ENCODE data around the gene ARHGAP26. TPM values are rescaled to one million over a fixed set of nuclear protein-coding genes. Genes with fewer than 3 reads are reported as not detected.

ARHGAP26 gene
- total RNA-seq, 1 experiment from 2014 or later: 39.8 TPM

DNA sequence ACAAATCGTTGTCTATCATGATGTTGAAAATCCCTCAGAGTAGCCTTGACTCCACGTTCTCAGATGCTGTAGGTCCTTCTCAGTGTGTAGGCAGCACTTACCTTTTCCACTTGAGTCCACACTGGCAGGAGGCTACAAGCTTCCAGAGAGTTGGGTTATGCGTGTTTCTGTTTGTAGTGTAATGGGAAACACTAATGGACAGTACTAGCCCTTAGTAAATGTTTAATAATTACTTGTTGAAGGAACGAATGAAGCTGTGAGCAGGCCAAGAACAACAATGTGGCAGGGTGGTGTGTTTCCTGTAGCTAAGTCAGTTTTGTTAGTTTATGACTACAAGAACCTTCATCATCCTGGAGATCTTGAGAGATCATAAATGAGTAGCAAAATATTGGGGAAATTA lies 83.5 kb downstream of the ARHGAP26 start:
- no peak for DNase-seq
- Histone ChIP-seq H3K9ac (ENCODE audit: low read length) (no peak overlapping the region), H4K20me1 (ENCODE audit: insufficient read depth, low read depth, low read length) (peaks cover 11% of the 10 kb centered on the region), H3K4me2 (ENCODE audit: low read depth, low read length, poor library complexity, severe bottlenecking) (no peak overlapping the region), H3K27ac (ENCODE audit: low read length) (no peak overlapping the region), H2AFZ (ENCODE audit: low read length) (no peak overlapping the region), H3K9me2 (replicated peaks; ENCODE audit: insufficient read depth, low read length) (no peaks in the 10 kb centered on the region), H3K4me1 (ENCODE audit: low read length) (no peaks in the 10 kb centered on the region), H3K79me2 (ENCODE audit: low read length) (no peaks in the 10 kb centered on the region), H3K27me3 (ENCODE audit: low read length) (no peaks in the 10 kb centered on the region), H3K9me3 (ENCODE audit: low read length) (no peaks in the 10 kb centered on the region), H3K4me3 (ENCODE audit: low read length) (no peak overlapping the region), H3K36me3 (ENCODE audit: insufficient read depth, low read length) (no peaks in the 10 kb centered on the region)

DNA sequence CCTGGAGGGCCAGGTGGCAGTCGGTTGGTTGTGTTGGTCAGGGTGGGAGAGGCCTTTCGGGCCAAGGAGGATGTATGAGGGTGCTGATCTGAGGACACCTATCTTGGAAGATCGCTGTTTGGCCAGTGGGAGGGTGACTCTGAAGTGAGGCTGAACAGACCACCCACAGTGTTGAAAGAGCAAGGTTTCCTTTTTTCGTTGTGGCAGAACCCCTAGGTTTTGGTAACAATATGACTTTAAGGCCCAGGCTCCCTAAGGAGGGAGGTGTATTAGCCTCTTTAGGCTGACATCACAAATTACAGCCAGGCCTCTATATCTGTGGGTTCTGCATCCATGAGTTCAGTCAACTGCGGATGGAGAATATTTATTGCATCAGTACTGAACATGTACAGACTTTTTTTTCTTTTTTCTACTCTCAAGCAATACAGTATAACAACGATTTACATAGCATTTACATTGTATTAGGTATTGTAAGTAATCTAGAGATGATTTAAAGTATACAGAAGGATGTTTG lies 86.1 kb downstream of the ARHGAP26 start:
- no peaks in the 10 kb centered on the region for H3K9me3 ChIP-seq (ENCODE audit: low read length)
- H3K9me2 ChIP-seq (replicated peaks; ENCODE audit: insufficient read depth, low read length): no peaks in the 10 kb centered on the region
- H2AFZ ChIP-seq (ENCODE audit: low read length): no peak overlapping the region
- no peaks in the 10 kb centered on the region for H3K27me3 ChIP-seq (ENCODE audit: low read length)
- no peak overlapping the region for H3K4me3 ChIP-seq (ENCODE audit: low read length)
- peaks cover 5% of the 10 kb centered on the region; the same call in 1 of the 2 replicates for H4K20me1 ChIP-seq (ENCODE audit: insufficient read depth, low read depth, low read length)
- H3K79me2 ChIP-seq (ENCODE audit: low read length): no peaks in the 10 kb centered on the region
- H3K4me2 ChIP-seq (ENCODE audit: low read depth, low read length, poor library complexity, severe bottlenecking): no peak overlapping the region
- DNase-seq: no peak
- H3K4me1 ChIP-seq (ENCODE audit: low read length): no peaks in the 10 kb centered on the region
- H3K36me3 ChIP-seq (ENCODE audit: insufficient read depth, low read length): no peaks in the 10 kb centered on the region
- no peak overlapping the region for H3K9ac ChIP-seq (ENCODE audit: low read length)
- no peak overlapping the region for H3K27ac ChIP-seq (ENCODE audit: low read length)

DNA sequence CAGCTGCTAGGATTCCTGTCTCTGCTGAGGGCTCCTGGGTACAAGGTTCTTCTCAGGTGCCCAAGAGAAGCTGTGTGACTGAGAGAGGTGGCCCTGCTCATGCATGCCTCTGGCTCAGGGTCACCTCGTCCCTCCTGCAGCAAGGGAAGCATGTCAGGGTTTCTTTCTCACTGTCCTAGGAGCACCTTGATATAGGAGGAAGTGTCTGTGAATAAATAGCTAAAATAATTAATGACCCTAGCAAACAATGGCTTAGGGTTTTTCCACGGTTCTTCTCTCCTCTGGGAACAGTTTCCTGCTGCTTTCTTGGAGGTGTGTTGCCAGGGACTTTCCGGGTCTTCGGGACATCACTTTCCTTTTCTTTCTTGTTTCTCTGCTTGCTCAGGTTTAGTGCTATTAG lies 87.2 kb downstream of the ARHGAP26 start:
- H3K27ac ChIP-seq (ENCODE audit: low read length): no peak overlapping the region
- no peak overlapping the region for H3K4me2 ChIP-seq (ENCODE audit: low read depth, low read length, poor library complexity, severe bottlenecking)
- no peak for DNase-seq

DNA sequence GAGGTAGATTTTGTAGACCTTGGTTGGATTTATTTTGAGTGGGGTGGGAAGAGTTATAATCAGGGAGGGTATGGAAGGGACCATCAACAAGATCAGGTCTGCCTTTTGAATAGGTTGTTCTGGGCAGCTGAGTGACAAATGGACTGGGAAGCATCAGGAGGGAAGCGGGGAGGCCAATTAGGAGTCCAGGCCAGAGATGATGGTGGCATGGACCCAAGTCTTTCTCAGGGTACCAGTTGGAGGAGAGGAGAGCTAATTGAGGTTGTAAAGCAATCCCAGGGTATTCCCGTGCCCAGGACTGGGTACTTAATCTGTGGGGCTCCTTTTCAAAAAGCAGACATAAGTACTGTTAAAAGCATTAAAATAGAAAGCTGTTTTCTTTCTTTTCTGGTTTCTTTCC lies 88.9 kb downstream of the ARHGAP26 start:
- DNase-seq: no peak

More for the DNA sequence above, 87.2 kb downstream of the ARHGAP26 start:
- no peaks in the 10 kb centered on the region for H3K79me2 ChIP-seq (ENCODE audit: low read length)
- H3K4me3 ChIP-seq (ENCODE audit: low read length): no peak overlapping the region
- no peaks in the 10 kb centered on the region for H3K9me2 ChIP-seq (replicated peaks; ENCODE audit: insufficient read depth, low read length)
- H3K9me3 ChIP-seq (ENCODE audit: low read length): no peaks in the 10 kb centered on the region
- H3K9ac ChIP-seq (ENCODE audit: low read length): no peak overlapping the region
- no peak overlapping the region for H2AFZ ChIP-seq (ENCODE audit: low read length)
- H3K36me3 ChIP-seq (ENCODE audit: insufficient read depth, low read length): no peaks in the 10 kb centered on the region
- peaks cover 5% of the 10 kb centered on the region; the same call in 1 of the 2 replicates for H4K20me1 ChIP-seq (ENCODE audit: insufficient read depth, low read depth, low read length)
- no peaks in the 10 kb centered on the region for H3K4me1 ChIP-seq (ENCODE audit: low read length)
- no peaks in the 10 kb centered on the region for H3K27me3 ChIP-seq (ENCODE audit: low read length)

DNA sequence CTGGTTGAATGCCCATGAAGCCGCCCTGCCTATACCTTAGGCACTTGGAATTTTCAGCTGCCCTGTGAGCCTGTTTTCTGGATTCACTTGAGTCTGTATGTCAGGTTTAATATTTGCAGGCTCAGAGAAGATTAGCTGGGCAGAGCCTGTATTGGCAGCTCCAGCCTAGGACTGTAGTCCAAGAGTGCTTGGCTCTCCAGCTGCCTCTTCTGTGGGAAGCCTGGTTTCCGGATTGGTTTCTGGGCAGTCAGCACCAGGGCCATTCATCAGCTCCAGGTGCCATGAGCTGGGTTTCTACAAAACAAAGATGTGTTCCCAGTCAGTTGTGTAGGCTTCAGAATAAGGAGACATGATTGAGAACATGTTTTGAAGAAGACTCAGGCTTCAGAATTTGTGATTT lies 90.1 kb downstream of the ARHGAP26 start:
- no peak overlapping the region for H3K9ac ChIP-seq (ENCODE audit: low read length)
- no peaks in the 10 kb centered on the region for H3K79me2 ChIP-seq (ENCODE audit: low read length)
- no peaks in the 10 kb centered on the region for H3K27me3 ChIP-seq (ENCODE audit: low read length)
- H4K20me1 ChIP-seq (ENCODE audit: insufficient read depth, low read depth, low read length): peaks cover 7% of the 10 kb centered on the region; the same call in 1 of the 2 replicates
- H2AFZ ChIP-seq (ENCODE audit: low read length): no peak overlapping the region
- no peaks in the 10 kb centered on the region for H3K9me2 ChIP-seq (replicated peaks; ENCODE audit: insufficient read depth, low read length)
- no peak overlapping the region for H3K27ac ChIP-seq (ENCODE audit: low read length)
- no peak for DNase-seq
- H3K4me2 ChIP-seq (ENCODE audit: low read depth, low read length, poor library complexity, severe bottlenecking): no peak overlapping the region
- H3K4me1 ChIP-seq (ENCODE audit: low read length): no peaks in the 10 kb centered on the region
- no peaks in the 10 kb centered on the region for H3K36me3 ChIP-seq (ENCODE audit: insufficient read depth, low read length)
- H3K9me3 ChIP-seq (ENCODE audit: low read length): no peaks in the 10 kb centered on the region
- H3K4me3 ChIP-seq (ENCODE audit: low read length): no peak overlapping the region

More for the DNA sequence above, 88.9 kb downstream of the ARHGAP26 start:
- Histone ChIP-seq H2AFZ (ENCODE audit: low read length) (no peak overlapping the region), H3K9ac (ENCODE audit: low read length) (no peak overlapping the region), H3K27me3 (ENCODE audit: low read length) (no peaks in the 10 kb centered on the region), H3K4me3 (ENCODE audit: low read length) (no peak overlapping the region), H3K79me2 (ENCODE audit: low read length) (no peaks in the 10 kb centered on the region), H3K9me2 (replicated peaks; ENCODE audit: insufficient read depth, low read length) (no peaks in the 10 kb centered on the region), H3K4me1 (ENCODE audit: low read length) (no peaks in the 10 kb centered on the region), H3K4me2 (ENCODE audit: low read depth, low read length, poor library complexity, severe bottlenecking) (no peak overlapping the region), H3K36me3 (ENCODE audit: insufficient read depth, low read length) (no peaks in the 10 kb centered on the region), H3K27ac (ENCODE audit: low read length) (no peak overlapping the region), H4K20me1 (ENCODE audit: insufficient read depth, low read depth, low read length) (peaks cover 6% of the 10 kb centered on the region; the same call in 1 of the 2 replicates), H3K9me3 (ENCODE audit: low read length) (no peaks in the 10 kb centered on the region)

DNA sequence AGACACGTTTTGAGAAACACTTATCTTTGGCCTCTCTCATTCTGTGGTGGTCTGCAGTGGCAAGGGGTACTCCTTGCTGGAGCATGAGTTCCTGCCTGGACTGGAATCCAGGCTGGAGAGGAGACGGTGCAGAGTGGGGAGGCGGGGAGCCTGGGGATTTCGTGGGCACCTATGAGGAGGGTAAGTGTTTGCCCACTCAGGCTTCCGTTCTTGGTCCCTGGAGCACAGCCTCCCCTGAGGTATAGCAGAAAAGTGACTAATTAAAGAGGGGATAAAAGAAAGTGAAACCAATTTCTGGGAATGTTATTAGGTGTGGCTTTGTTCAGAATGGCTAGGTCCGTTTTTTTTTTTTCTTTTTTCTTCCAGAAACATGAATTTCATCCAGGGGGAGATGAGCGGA lies 90.8 kb downstream of the ARHGAP26 start:
- Histone ChIP-seq H3K9ac (ENCODE audit: low read length) (no peak overlapping the region), H2AFZ (ENCODE audit: low read length) (no peak overlapping the region), H3K9me3 (ENCODE audit: low read length) (no peaks in the 10 kb centered on the region), H3K79me2 (ENCODE audit: low read length) (no peaks in the 10 kb centered on the region), H4K20me1 (ENCODE audit: insufficient read depth, low read depth, low read length) (peaks cover 7% of the 10 kb centered on the region; the same call in 1 of the 2 replicates), H3K36me3 (ENCODE audit: insufficient read depth, low read length) (no peaks in the 10 kb centered on the region), H3K4me1 (ENCODE audit: low read length) (no peaks in the 10 kb centered on the region), H3K4me2 (ENCODE audit: low read depth, low read length, poor library complexity, severe bottlenecking) (no peak overlapping the region), H3K9me2 (replicated peaks; ENCODE audit: insufficient read depth, low read length) (no peaks in the 10 kb centered on the region), H3K27ac (ENCODE audit: low read length) (no peak overlapping the region), H3K4me3 (ENCODE audit: low read length) (no peak overlapping the region), H3K27me3 (ENCODE audit: low read length) (no peaks in the 10 kb centered on the region)
- no peak for DNase-seq

DNA sequence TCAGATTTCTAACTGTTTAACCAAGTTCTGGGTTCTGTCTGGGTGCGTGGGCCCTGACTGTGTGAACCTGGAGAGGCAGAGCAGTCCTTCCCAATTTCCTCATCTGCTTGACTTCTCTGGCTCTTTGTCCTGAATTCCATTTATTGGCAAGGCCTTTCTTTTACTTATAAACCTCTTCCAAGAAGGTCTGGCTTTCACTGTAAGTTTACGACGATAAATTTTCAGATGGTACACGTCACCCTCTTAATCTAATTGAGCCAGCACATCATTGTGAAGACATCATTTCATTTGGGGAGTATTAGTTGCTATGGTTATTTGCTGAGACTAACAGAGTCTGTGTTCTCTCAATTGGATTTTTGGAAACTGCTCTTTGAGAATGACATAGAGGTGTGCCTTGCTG lies 92.4 kb downstream of the ARHGAP26 start:
- DNase-seq: no peak
- no peaks in the 10 kb centered on the region for H3K79me2 ChIP-seq (ENCODE audit: low read length)
- no peaks in the 10 kb centered on the region for H3K27me3 ChIP-seq (ENCODE audit: low read length)
- no peaks in the 10 kb centered on the region for H3K36me3 ChIP-seq (ENCODE audit: insufficient read depth, low read length)
- H3K4me2 ChIP-seq (ENCODE audit: low read depth, low read length, poor library complexity, severe bottlenecking): no peak overlapping the region
- H3K9me3 ChIP-seq (ENCODE audit: low read length): no peaks in the 10 kb centered on the region
- no peak overlapping the region for H3K27ac ChIP-seq (ENCODE audit: low read length)
- H2AFZ ChIP-seq (ENCODE audit: low read length): no peak overlapping the region
- H3K9me2 ChIP-seq (replicated peaks; ENCODE audit: insufficient read depth, low read length): no peaks in the 10 kb centered on the region
- no peaks in the 10 kb centered on the region for H3K4me1 ChIP-seq (ENCODE audit: low read length)
- no peak overlapping the region for H3K4me3 ChIP-seq (ENCODE audit: low read length)
- 0 out of 2 replicates have a peak, but pooled peaks cover 2% of the 10 kb centered on the region for H4K20me1 ChIP-seq (ENCODE audit: insufficient read depth, low read depth, low read length)
- H3K9ac ChIP-seq (ENCODE audit: low read length): no peak overlapping the region

DNA sequence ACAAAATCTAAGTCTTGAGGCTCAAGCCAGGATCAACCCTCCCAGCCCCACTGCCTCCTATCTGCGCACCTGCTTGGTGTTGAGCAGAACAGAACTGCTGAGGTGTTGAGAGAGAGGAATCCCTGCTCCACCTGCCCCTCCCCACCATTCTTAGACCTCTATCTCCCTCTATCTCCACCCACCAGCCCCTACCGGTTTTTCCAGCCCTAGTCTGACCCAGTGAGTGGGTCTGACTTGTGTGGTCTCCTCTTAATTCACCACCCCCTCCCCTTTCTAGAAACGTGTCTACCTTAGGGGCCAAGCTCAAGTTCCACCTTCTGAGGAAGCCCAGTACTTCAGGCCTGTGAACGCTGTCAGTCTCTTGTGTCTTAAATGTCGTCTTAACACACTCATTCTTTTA lies 93.7 kb downstream of the ARHGAP26 start:
- DNase-seq: no peak

More for the DNA sequence above, 93.7 kb downstream of the ARHGAP26 start:
- 0 out of 2 replicates have a peak, but pooled peaks cover 2% of the 10 kb centered on the region for H4K20me1 ChIP-seq (ENCODE audit: insufficient read depth, low read depth, low read length)
- no peak overlapping the region for H3K4me3 ChIP-seq (ENCODE audit: low read length)
- no peaks in the 10 kb centered on the region for H3K36me3 ChIP-seq (ENCODE audit: insufficient read depth, low read length)
- H3K9me2 ChIP-seq (replicated peaks; ENCODE audit: insufficient read depth, low read length): no peaks in the 10 kb centered on the region
- no peak overlapping the region for H3K9ac ChIP-seq (ENCODE audit: low read length)
- no peaks in the 10 kb centered on the region for H3K27me3 ChIP-seq (ENCODE audit: low read length)
- no peaks in the 10 kb centered on the region for H3K9me3 ChIP-seq (ENCODE audit: low read length)
- H3K27ac ChIP-seq (ENCODE audit: low read length): no peak overlapping the region
- H3K4me1 ChIP-seq (ENCODE audit: low read length): no peaks in the 10 kb centered on the region
- H3K79me2 ChIP-seq (ENCODE audit: low read length): no peaks in the 10 kb centered on the region
- H2AFZ ChIP-seq (ENCODE audit: low read length): no peak overlapping the region
- H3K4me2 ChIP-seq (ENCODE audit: low read depth, low read length, poor library complexity, severe bottlenecking): no peak overlapping the region

Measured in Karpas-422 (cell line).